ENCODE measurements around the gene UFC1.

UFC1 gene

GRCh38 chr1:161185282-161185682, 31.5 kb downstream of the UFC1 start:
- WGBS = 55% methylated on average over 3 of the region's 3 CpGs
- no peaks in the 10 kb centered on the region for H3K9me3 ChIP-seq (ENCODE audit: insufficient read depth, low read depth, low read length)
- H3K36me3 ChIP-seq (ENCODE audit: insufficient read depth, low read length) = no peaks in the 10 kb centered on the region
- no peak overlapping the region for H3K4me3 ChIP-seq (ENCODE audit: low read length)
- 0 out of 2 replicates have a peak, but pooled peaks cover 3% of the 10 kb centered on the region for H3K4me1 ChIP-seq (ENCODE audit: insufficient read depth, low read length)
- H3K27ac ChIP-seq (ENCODE audit: low read depth, low read length) = no peak overlapping the region
- no peaks in the 10 kb centered on the region for H3K27me3 ChIP-seq (ENCODE audit: insufficient read depth, low read length)
- H3K9ac ChIP-seq (ENCODE audit: low read depth, low read length) = no peak overlapping the region

GRCh38 chr1:161185732-161186311, 32.0 kb downstream of the UFC1 start:
- H3K4me1 ChIP-seq (ENCODE audit: insufficient read depth, low read length) = 0 out of 2 replicates have a peak, but pooled peaks cover 3% of the 10 kb centered on the region
- H3K36me3 ChIP-seq (ENCODE audit: insufficient read depth, low read length) = no peaks in the 10 kb centered on the region
- no peak overlapping the region for H3K9ac ChIP-seq (ENCODE audit: low read depth, low read length)
- no peaks in the 10 kb centered on the region for H3K9me3 ChIP-seq (ENCODE audit: insufficient read depth, low read depth, low read length)
- no peak overlapping the region for H3K27ac ChIP-seq (ENCODE audit: low read depth, low read length)
- 94% methylated on average over 2 of the region's 2 CpGs for WGBS
- H3K27me3 ChIP-seq (ENCODE audit: insufficient read depth, low read length) = no peaks in the 10 kb centered on the region
- H3K4me3 ChIP-seq (ENCODE audit: low read length) = no peak overlapping the region

- Histone ChIP-seq H3K9me3 (ENCODE audit: insufficient read depth, low read depth, low read length) (no peaks in the 10 kb centered on the region), H3K36me3 (ENCODE audit: insufficient read depth, low read length) (peaks cover 13% of the 10 kb centered on the region; the same call in 1 of the 2 replicates), H3K4me1 (ENCODE audit: insufficient read depth, low read length) (0 out of 2 replicates have a peak, but pooled peaks cover 3% of the 10 kb centered on the region), H3K4me3 (ENCODE audit: low read length) (no peak overlapping the region), H3K27me3 (ENCODE audit: insufficient read depth, low read length) (no peaks in the 10 kb centered on the region), H3K9ac (ENCODE audit: low read depth, low read length) (no peak overlapping the region), H3K27ac (ENCODE audit: low read depth, low read length) (no peak overlapping the region)
- WGBS = 84% methylated on average over 3 of the region's 3 CpGs
These were observed 33.5 kb downstream of the UFC1 start for GRCh38 chr1:161187311-161187710.

GRCh38 chr1:161188381-161188780, 34.6 kb downstream of the UFC1 start:
- H3K27me3 ChIP-seq (ENCODE audit: insufficient read depth, low read length) = no peaks in the 10 kb centered on the region
- H3K4me3 ChIP-seq (ENCODE audit: low read length) = no peak overlapping the region
- H3K9me3 ChIP-seq (ENCODE audit: insufficient read depth, low read depth, low read length) = no peaks in the 10 kb centered on the region
- H3K27ac ChIP-seq (ENCODE audit: low read depth, low read length) = no peak overlapping the region
- 96% methylated on average over 6 of the region's 6 CpGs for WGBS
- H3K36me3 ChIP-seq (ENCODE audit: insufficient read depth, low read length) = peaks cover 14% of the 10 kb centered on the region; the same call in 1 of the 2 replicates
- 0 out of 2 replicates have a peak, but pooled peaks cover 3% of the 10 kb centered on the region for H3K4me1 ChIP-seq (ENCODE audit: insufficient read depth, low read length)
- no peak overlapping the region for H3K9ac ChIP-seq (ENCODE audit: low read depth, low read length)

GRCh38 chr1:161189036-161189435, 35.3 kb downstream of the UFC1 start:
- peaks cover 17% of the 10 kb centered on the region; the same call in 1 of the 2 replicates for H3K36me3 ChIP-seq (ENCODE audit: insufficient read depth, low read length)
- WGBS = 94% methylated on average over 5 of the region's 5 CpGs
- no peaks in the 10 kb centered on the region for H3K27me3 ChIP-seq (ENCODE audit: insufficient read depth, low read length)
- H3K9me3 ChIP-seq (ENCODE audit: insufficient read depth, low read depth, low read length) = no peaks in the 10 kb centered on the region
- no peak overlapping the region for H3K4me3 ChIP-seq (ENCODE audit: low read length)
- no peak overlapping the region for H3K27ac ChIP-seq (ENCODE audit: low read depth, low read length)
- H3K9ac ChIP-seq (ENCODE audit: low read depth, low read length) = no peak overlapping the region
- H3K4me1 ChIP-seq (ENCODE audit: insufficient read depth, low read length) = 0 out of 2 replicates have a peak, but pooled peaks cover 3% of the 10 kb centered on the region

- no peaks in the 10 kb centered on the region for H3K4me1 ChIP-seq (ENCODE audit: insufficient read depth, low read length)
- H3K9ac ChIP-seq (ENCODE audit: low read depth, low read length) = no peak overlapping the region
- H3K4me3 ChIP-seq (ENCODE audit: low read length) = no peak overlapping the region
- WGBS = 77% methylated on average over 22 of the region's 22 CpGs
- H3K27ac ChIP-seq (ENCODE audit: low read depth, low read length) = no peak overlapping the region
- no peaks in the 10 kb centered on the region for H3K9me3 ChIP-seq (ENCODE audit: insufficient read depth, low read depth, low read length)
- H3K27me3 ChIP-seq (ENCODE audit: insufficient read depth, low read length) = no peaks in the 10 kb centered on the region
- H3K36me3 ChIP-seq (ENCODE audit: insufficient read depth, low read length) = peaks cover 29% of the 10 kb centered on the region; the same call in 1 of the 2 replicates
These were observed 37.3 kb downstream of the UFC1 start for GRCh38 chr1:161190962-161191521.

GRCh38 chr1:161191971-161192370, 38.2 kb downstream of the UFC1 start:
- Histone ChIP-seq H3K27me3 (ENCODE audit: insufficient read depth, low read length) (no peaks in the 10 kb centered on the region), H3K9me3 (ENCODE audit: insufficient read depth, low read depth, low read length) (no peaks in the 10 kb centered on the region), H3K4me1 (ENCODE audit: insufficient read depth, low read length) (peaks cover 8% of the 10 kb centered on the region), H3K27ac (ENCODE audit: low read depth, low read length) (no peak overlapping the region), H3K4me3 (ENCODE audit: low read length) (no peak overlapping the region), H3K9ac (ENCODE audit: low read depth, low read length) (no peak overlapping the region), H3K36me3 (ENCODE audit: insufficient read depth, low read length) (peaks cover 29% of the 10 kb centered on the region; the same call in 1 of the 2 replicates)
- 86% methylated on average over 8 of the region's 8 CpGs for WGBS

GRCh38 chr1:161192476-161193465, 39.0 kb downstream of the UFC1 start:
- Histone ChIP-seq H3K27ac (ENCODE audit: low read depth, low read length) (no peak overlapping the region), H3K36me3 (ENCODE audit: insufficient read depth, low read length) (peaks cover 29% of the 10 kb centered on the region; the same call in 1 of the 2 replicates), H3K9me3 (ENCODE audit: insufficient read depth, low read depth, low read length) (no peaks in the 10 kb centered on the region), H3K4me1 (ENCODE audit: insufficient read depth, low read length) (peaks cover 15% of the 10 kb centered on the region), H3K4me3 (ENCODE audit: low read length) (no peak overlapping the region), H3K9ac (ENCODE audit: low read depth, low read length) (no peak overlapping the region), H3K27me3 (ENCODE audit: insufficient read depth, low read length) (no peaks in the 10 kb centered on the region)
- 76% methylated on average over 14 of the region's 15 CpGs for WGBS

- Histone ChIP-seq H3K27ac (ENCODE audit: low read depth, low read length) (no peak overlapping the region), H3K4me3 (ENCODE audit: low read length) (no peak overlapping the region), H3K27me3 (ENCODE audit: insufficient read depth, low read length) (no peaks in the 10 kb centered on the region), H3K4me1 (ENCODE audit: insufficient read depth, low read length) (peaks cover 24% of the 10 kb centered on the region), H3K9me3 (ENCODE audit: insufficient read depth, low read depth, low read length) (no peaks in the 10 kb centered on the region), H3K9ac (ENCODE audit: low read depth, low read length) (no peak overlapping the region), H3K36me3 (ENCODE audit: insufficient read depth, low read length) (peaks cover 29% of the 10 kb centered on the region; the same call in 1 of the 2 replicates)
- WGBS = 93% methylated on average over 21 of the region's 21 CpGs
These were observed 39.9 kb downstream of the UFC1 start for GRCh38 chr1:161193561-161194235.

- WGBS = 86% methylated on average over 4 of the region's 4 CpGs
- H3K9me3 ChIP-seq (ENCODE audit: insufficient read depth, low read depth, low read length) = no peaks in the 10 kb centered on the region
These were observed 41.4 kb downstream of the UFC1 start for GRCh38 chr1:161195171-161195570.

More at GRCh38 chr1:161195171-161195570, 41.4 kb downstream of the UFC1 start:
- H3K4me3 ChIP-seq (ENCODE audit: low read length) = no peak overlapping the region
- no peaks in the 10 kb centered on the region for H3K27me3 ChIP-seq (ENCODE audit: insufficient read depth, low read length)
- H3K4me1 ChIP-seq (ENCODE audit: insufficient read depth, low read length) = peaks cover 39% of the 10 kb centered on the region
- H3K36me3 ChIP-seq (ENCODE audit: insufficient read depth, low read length) = peaks cover 29% of the 10 kb centered on the region; the same call in 1 of the 2 replicates
- no peak overlapping the region for H3K27ac ChIP-seq (ENCODE audit: low read depth, low read length)
- no peak overlapping the region for H3K9ac ChIP-seq (ENCODE audit: low read depth, low read length)
